Measurements from ENCODE around the gene PCSK4. TPM values are rescaled to one million over a fixed set of nuclear protein-coding genes. Genes with fewer than 3 reads are reported as not detected.

Gene PCSK4
- total RNA-seq, 1 experiment from 2014 or later, result 11.1 TPM

DNA sequence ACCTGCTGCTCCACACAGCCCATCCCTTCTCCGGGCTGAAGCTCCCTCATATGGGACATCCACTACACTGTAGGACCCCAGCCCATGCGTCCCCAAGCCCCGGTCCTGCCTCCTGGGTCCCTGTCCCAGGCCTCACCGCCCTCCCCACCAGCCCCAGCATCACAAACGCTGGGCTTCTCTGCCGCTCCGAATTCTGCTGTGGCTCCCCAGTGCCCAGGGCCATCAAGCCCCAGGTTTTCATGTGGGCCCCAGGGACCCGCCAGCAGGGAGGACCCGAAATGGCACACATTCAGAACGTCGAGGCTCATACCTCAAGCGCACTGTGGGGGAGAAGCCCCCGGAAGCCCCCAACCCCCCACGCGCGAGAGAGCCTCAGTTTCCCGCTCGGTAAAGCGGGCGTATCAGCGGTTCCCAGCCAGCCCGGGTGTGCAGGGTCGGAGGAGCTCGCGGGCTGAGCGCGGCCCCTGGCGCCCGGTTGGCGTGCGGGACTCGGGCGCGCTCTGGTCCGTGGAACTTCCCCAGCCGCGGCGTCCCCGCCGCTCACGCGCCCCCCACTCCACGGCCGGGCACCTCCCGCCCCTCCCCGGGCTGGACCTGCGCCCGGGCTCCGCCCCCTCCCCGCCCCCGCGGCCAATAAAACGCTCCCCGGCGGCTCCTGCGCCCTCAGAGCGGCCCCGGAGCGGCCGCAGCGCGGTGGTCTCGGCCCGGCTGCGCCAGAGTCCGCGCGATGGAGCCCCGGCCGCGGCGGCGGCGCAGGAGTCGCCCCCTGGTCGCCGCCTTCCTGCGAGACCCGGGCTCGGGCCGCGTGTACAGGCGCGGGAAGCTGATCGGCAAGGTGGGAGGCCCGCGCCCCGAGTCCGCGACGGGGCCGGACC, 33.5 kb upstream of the PCSK4 start, which contains the start of gene PLK5:
Gene PLK5, plus strand, starts transcription at position 666 of the 875 bp plus-strand sequence. CDS start 2,920 bp downstream, outside the sequence.
- RAD21 ChIA-PET (ENCODE audit: low non-redundant PET in 1 of 2, low total read pairs in 2 of 2, uncharacterized antibody in 2 of 2, unreplicated experiment in 2 of 2), result no interaction called here
- POLR2A ChIA-PET, result no interaction called here
- intact Hi-C loops (cut with micrococcal nuclease), result no loop called here
- CTCF ChIA-PET, result no interaction called here
- Histone ChIP-seq H3K27me3 (ENCODE audit: insufficient read depth, low read length) (no peaks in the 10 kb centered on the region), H3K4me1 (ENCODE audit: control insufficient read depth in 1 of 2, insufficient read depth in 2 of 2, low read length in 2 of 2) (no peaks in the 10 kb centered on the region), H3K9me3 (ENCODE audit: control insufficient read depth in 1 of 2, insufficient read depth in 1 of 2, low read depth in 1 of 2, low read length in 2 of 2) (no peaks in the 10 kb centered on the region), H4K20me1 (ENCODE audit: insufficient read depth) (no peaks in the 10 kb centered on the region), H3K79me2 (ENCODE audit: insufficient read depth, low read length) (no peaks in the 10 kb centered on the region), H3K4me3 (replicated peaks in 1 of 2; ENCODE audit: low read depth in 1 of 2, low read length in 2 of 2) (no peak within 1 kb of the TSS), H3K9me2 (ENCODE audit: insufficient read depth) (no peaks in the 10 kb centered on the region), H3K27ac (ENCODE audit: low read depth, low read length) (no peak within 1 kb of the TSS), H3K36me3 (ENCODE audit: control insufficient read depth in 1 of 2, insufficient read depth in 2 of 2, low read length in 2 of 2) (no peaks in the 10 kb centered on the region), H3K4me2 (ENCODE audit: low read length) (no peak within 1 kb of the TSS), H3K9ac (ENCODE audit: low read length) (no peak within 1 kb of the TSS), H2AFZ (ENCODE audit: low read depth, low read length, poor library complexity, severe bottlenecking) (no peak within 1 kb of the TSS)
- no TSS peak for BruUV-seq (replicated peaks)
- ATAC-seq (no peak), DNase-seq (ENCODE audit: low read depth, low spot score) (no peak)
- TF ChIP-seq, protein P1, sequence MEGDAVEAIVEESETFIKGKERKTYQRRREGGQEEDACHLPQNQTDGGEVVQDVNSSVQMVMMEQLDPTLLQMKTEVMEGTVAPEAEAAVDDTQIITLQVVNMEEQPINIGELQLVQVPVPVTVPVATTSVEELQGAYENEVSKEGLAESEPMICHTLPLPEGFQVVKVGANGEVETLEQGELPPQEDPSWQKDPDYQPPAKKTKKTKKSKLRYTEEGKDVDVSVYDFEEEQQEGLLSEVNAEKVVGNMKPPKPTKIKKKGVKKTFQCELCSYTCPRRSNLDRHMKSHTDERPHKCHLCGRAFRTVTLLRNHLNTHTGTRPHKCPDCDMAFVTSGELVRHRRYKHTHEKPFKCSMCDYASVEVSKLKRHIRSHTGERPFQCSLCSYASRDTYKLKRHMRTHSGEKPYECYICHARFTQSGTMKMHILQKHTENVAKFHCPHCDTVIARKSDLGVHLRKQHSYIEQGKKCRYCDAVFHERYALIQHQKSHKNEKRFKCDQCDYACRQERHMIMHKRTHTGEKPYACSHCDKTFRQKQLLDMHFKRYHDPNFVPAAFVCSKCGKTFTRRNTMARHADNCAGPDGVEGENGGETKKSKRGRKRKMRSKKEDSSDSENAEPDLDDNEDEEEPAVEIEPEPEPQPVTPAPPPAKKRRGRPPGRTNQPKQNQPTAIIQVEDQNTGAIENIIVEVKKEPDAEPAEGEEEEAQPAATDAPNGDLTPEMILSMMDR (IDR thresholded peaks at IDR 0.05 in 2 of 3, conservative IDR thresholded peaks at IDR 0.05 in 1 of 3; ENCODE audit: borderline replicate concordance in 1 of 3, insufficient read depth in 1 of 3, low read depth in 2 of 3, low read length in 2 of 3), result no peak
- TF ChIP-seq SP1 (IDR thresholded peaks at IDR 0.05; ENCODE audit: low read depth), result no peak
- no peak for TF ChIP-seq EZH2phosphoT487 (IDR thresholded peaks at IDR 0.05; ENCODE audit: borderline replicate concordance)
- TF ChIP-seq EZH2 (IDR thresholded peaks at IDR 0.05), result no peak
- no peak for TF ChIP-seq ELF1 (IDR thresholded peaks at IDR 0.05; ENCODE audit: borderline replicate concordance, low read depth)
- TF ChIP-seq ZNF274 (IDR thresholded peaks at IDR 0.05; ENCODE audit: low read depth, low read length), result no peak
- TF ChIP-seq YY1 (IDR thresholded peaks at IDR 0.05; ENCODE audit: extremely low read depth, insufficient replicate concordance, low read depth, low read length), result no peak
- TF ChIP-seq, protein P2, sequence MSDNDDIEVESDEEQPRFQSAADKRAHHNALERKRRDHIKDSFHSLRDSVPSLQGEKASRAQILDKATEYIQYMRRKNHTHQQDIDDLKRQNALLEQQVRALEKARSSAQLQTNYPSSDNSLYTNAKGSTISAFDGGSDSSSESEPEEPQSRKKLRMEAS (IDR thresholded peaks at IDR 0.05), result no peak
- TF ChIP-seq EGR1 (IDR thresholded peaks at IDR 0.05; ENCODE audit: low read depth), result no peak
- TF ChIP-seq, protein P3, sequence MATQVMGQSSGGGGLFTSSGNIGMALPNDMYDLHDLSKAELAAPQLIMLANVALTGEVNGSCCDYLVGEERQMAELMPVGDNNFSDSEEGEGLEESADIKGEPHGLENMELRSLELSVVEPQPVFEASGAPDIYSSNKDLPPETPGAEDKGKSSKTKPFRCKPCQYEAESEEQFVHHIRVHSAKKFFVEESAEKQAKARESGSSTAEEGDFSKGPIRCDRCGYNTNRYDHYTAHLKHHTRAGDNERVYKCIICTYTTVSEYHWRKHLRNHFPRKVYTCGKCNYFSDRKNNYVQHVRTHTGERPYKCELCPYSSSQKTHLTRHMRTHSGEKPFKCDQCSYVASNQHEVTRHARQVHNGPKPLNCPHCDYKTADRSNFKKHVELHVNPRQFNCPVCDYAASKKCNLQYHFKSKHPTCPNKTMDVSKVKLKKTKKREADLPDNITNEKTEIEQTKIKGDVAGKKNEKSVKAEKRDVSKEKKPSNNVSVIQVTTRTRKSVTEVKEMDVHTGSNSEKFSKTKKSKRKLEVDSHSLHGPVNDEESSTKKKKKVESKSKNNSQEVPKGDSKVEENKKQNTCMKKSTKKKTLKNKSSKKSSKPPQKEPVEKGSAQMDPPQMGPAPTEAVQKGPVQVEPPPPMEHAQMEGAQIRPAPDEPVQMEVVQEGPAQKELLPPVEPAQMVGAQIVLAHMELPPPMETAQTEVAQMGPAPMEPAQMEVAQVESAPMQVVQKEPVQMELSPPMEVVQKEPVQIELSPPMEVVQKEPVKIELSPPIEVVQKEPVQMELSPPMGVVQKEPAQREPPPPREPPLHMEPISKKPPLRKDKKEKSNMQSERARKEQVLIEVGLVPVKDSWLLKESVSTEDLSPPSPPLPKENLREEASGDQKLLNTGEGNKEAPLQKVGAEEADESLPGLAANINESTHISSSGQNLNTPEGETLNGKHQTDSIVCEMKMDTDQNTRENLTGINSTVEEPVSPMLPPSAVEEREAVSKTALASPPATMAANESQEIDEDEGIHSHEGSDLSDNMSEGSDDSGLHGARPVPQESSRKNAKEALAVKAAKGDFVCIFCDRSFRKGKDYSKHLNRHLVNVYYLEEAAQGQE (IDR thresholded peaks at IDR 0.05; ENCODE audit: low read depth), result no peak
- TF ChIP-seq SRF (IDR thresholded peaks at IDR 0.05; ENCODE audit: low read depth), result no peak
- TF ChIP-seq ZFX (IDR thresholded peaks at IDR 0.05), result no peak
- no peak for TF ChIP-seq TCF7L2 (IDR thresholded peaks at IDR 0.05; ENCODE audit: borderline replicate concordance, extremely low read depth, insufficient read depth, insufficient read length)
- TF ChIP-seq, protein P4, sequence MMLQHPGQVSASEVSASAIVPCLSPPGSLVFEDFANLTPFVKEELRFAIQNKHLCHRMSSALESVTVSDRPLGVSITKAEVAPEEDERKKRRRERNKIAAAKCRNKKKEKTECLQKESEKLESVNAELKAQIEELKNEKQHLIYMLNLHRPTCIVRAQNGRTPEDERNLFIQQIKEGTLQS (IDR thresholded peaks at IDR 0.05), result no peak
- TF ChIP-seq, protein P5, sequence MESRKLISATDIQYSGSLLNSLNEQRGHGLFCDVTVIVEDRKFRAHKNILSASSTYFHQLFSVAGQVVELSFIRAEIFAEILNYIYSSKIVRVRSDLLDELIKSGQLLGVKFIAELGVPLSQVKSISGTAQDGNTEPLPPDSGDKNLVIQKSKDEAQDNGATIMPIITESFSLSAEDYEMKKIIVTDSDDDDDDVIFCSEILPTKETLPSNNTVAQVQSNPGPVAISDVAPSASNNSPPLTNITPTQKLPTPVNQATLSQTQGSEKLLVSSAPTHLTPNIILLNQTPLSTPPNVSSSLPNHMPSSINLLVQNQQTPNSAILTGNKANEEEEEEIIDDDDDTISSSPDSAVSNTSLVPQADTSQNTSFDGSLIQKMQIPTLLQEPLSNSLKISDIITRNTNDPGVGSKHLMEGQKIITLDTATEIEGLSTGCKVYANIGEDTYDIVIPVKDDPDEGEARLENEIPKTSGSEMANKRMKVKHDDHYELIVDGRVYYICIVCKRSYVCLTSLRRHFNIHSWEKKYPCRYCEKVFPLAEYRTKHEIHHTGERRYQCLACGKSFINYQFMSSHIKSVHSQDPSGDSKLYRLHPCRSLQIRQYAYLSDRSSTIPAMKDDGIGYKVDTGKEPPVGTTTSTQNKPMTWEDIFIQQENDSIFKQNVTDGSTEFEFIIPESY (IDR thresholded peaks at IDR 0.05; ENCODE audit: extremely low read depth, insufficient replicate concordance, low read length), result no peak
- no peak for TF ChIP-seq RAD21 (IDR thresholded peaks at IDR 0.05; ENCODE audit: low read depth)
